Activated B cell treated with CpG ODN at 0.5 μM for 24 hours (primary cell): ENCODE results near the gene CHST5. TPM values are rescaled to one million over a fixed set of nuclear protein-coding genes. Genes with fewer than 3 reads are reported as not detected.
A peak's percentile ranks its signal among the peaks of the same experiment; 100 is the strongest.
"Not testable (repeated sequence)": the region's sequence is repeated elsewhere in the genome, so short reads cannot be mapped to it uniquely, and the experiment has no call there.

Source experiments
- ATAC-seq: fragments of 200-7000 bp; cut with Tn5 transposase; one replicate; pipeline ENCODE4 v1.10.0; 2021; ENCODE audit warnings: low read depth, mild to moderate bottlenecking, moderate library complexity
- CTCF ChIA-PET: fragments of 350-600 bp; sonication (Branson Sonifier 250); formaldehyde crosslinking; loops from one replicate; lab custom pipeline; 2021; ENCODE audit warnings: antibody characterized with exemption; lab: Charles Lee
- POLR2A ChIA-PET: fragments of 350-600 bp; sonication (Branson Sonifier 250); formaldehyde crosslinking; loops from one replicate; lab custom pipeline; 2021; ENCODE audit warnings: antibody characterized with exemption; lab: Charles Lee
- DNase-seq: peaks from one replicate; pipeline ENCODE4 v3.0.0; 2022
- H3K27ac Mint-ChIP-seq: one replicate; pipeline ENCODE4 v1.8.0; 2020; ENCODE audit warnings: mixed read lengths
- H3K27me3 Mint-ChIP-seq: one replicate; pipeline ENCODE4 v1.8.0; 2021; ENCODE audit warnings: mixed read lengths
- H3K36me3 Mint-ChIP-seq: one replicate; pipeline ENCODE4 v1.8.0; 2021; ENCODE audit warnings: low read depth, mixed read lengths
- H3K4me1 Mint-ChIP-seq: one replicate; pipeline ENCODE4 v1.8.0; 2021; ENCODE audit warnings: mixed read lengths
- H3K4me3 Mint-ChIP-seq: one replicate; pipeline ENCODE4 v1.8.0; 2020; ENCODE audit warnings: mild to moderate bottlenecking, mixed read lengths
- H3K9me3 Mint-ChIP-seq: one replicate; pipeline ENCODE4 v1.8.0; 2020; ENCODE audit warnings: mixed read lengths
- CTCF ChIP-seq: fragments of 200-600 bp; IDR thresholded peaks from one replicate; pipeline ENCODE4 v1.8.0; 2022; ENCODE audit warnings: antibody characterized with exemption, mild to moderate bottlenecking
- intact Hi-C: fragments of 100-400 bp; cut with micrococcal nuclease; formaldehyde crosslinking; loops from one replicate; pipeline ENCODE4 v1.15.1; 2024
- total RNA-seq: library from RNA; stranded (reverse); gene quantifications from 2 replicates; pipeline ENCODE4 v1.2.3, GENCODE V29; 2022

CHST5 gene
- total RNA-seq, 1 donor from 2014 or later = 0.11 TPM

GRCh38 chr16:75555213-75555706 lies 19.4 kb upstream of the CHST5 start:
- no peaks in the 10 kb centered on the region for H3K27me3 Mint-ChIP-seq
- ChIA-PET POLR2A (interaction anchor here (1.0 to 2.5 kb wide), 5 partner anchors 10 to 92 kb away, joined by 6 to 18 read pairs (median 10); partner anchors contain the start of genes ADAT1, CHST5, GABARAPL2 and KARS1), CTCF (interaction anchor here (1.8 kb wide), 1 partner anchor 38 kb away, joined by 10 read pairs; no protein-coding TSS in a partner anchor)
- ATAC-seq = no peak
- TF ChIP-seq CTCF = no peak
- no peaks in the 10 kb centered on the region for H3K9me3 Mint-ChIP-seq
- intact Hi-C loops = loop anchor here (5.0 to 10.0 kb wide), 3 partner anchors 320 to 888 kb away; partner anchors contain the start of genes RFWD3 and WDR59
- peaks cover 3% of the 10 kb centered on the region for H3K36me3 Mint-ChIP-seq
- peaks cover 13% of the 10 kb centered on the region for H3K4me1 Mint-ChIP-seq
- H3K4me3 Mint-ChIP-seq = peak overlapping the region; percentile 93
- peak overlapping the region; percentile 89 for H3K27ac Mint-ChIP-seq
- no peak for DNase-seq

GRCh38 chr16:75552951-75553350 lies 17.0 kb upstream of the CHST5 start:
- no peak overlapping the region for H3K27ac Mint-ChIP-seq
- ChIA-PET CTCF (interaction anchor here (1.3 to 1.4 kb wide), 2 partner anchors 35 to 81 kb away, joined by 3 to 4 read pairs; no protein-coding TSS in a partner anchor), POLR2A (interaction anchor here (0.6 to 1.0 kb wide), 3 partner anchors 14 to 135 kb away, joined by 3 to 6 read pairs (median 3); partner anchors contain the start of gene ADAT1)
- H3K4me3 Mint-ChIP-seq = no peak overlapping the region
- no peak for TF ChIP-seq CTCF
- peaks cover 3% of the 10 kb centered on the region for H3K36me3 Mint-ChIP-seq
- H3K4me1 Mint-ChIP-seq = peaks cover 22% of the 10 kb centered on the region
- ATAC-seq = no peak
- no peaks in the 10 kb centered on the region for H3K9me3 Mint-ChIP-seq
- no peaks in the 10 kb centered on the region for H3K27me3 Mint-ChIP-seq
- intact Hi-C loops = loop anchor here (10.0 kb wide), 1 partner anchor 318 kb away; no protein-coding TSS in a partner anchor
- no peak for DNase-seq

- Mint-ChIP-seq H3K27me3 (no peaks in the 10 kb centered on the region), H3K4me1 (peaks cover 13% of the 10 kb centered on the region), H3K36me3 (peaks cover under 1% of the 10 kb centered on the region), H3K9me3 (no peaks in the 10 kb centered on the region), H3K4me3 (no peak overlapping the region), H3K27ac (no peak overlapping the region)
- no peak for DNase-seq
- no peak for TF ChIP-seq CTCF
- intact Hi-C loops = loop anchor here (1.0 to 10.0 kb wide), 2 partner anchors 315 to 351 kb away; no protein-coding TSS in a partner anchor
- ChIA-PET POLR2A (no interaction called here), CTCF (interaction anchor here (0.6 to 1.8 kb wide), 3 partner anchors 27 to 39 kb away, joined by 3 read pairs; no protein-coding TSS in a partner anchor)
- peak; percentile 84 for ATAC-seq
Measured at GRCh38 chr16:75550211-75550662, 14.3 kb upstream of the CHST5 start.

- H3K27me3 Mint-ChIP-seq, H3K27ac Mint-ChIP-seq, intact Hi-C loops, H3K9me3 Mint-ChIP-seq, ATAC-seq, DNase-seq, H3K4me3 Mint-ChIP-seq, POLR2A ChIA-PET, H3K36me3 Mint-ChIP-seq: not testable (repeated sequence)
- peaks cover 11% of the 10 kb centered on the region for H3K4me1 Mint-ChIP-seq
- CTCF ChIA-PET = interaction anchor here (1.8 kb wide), 1 partner anchor 31 kb away, joined by 3 read pairs; no protein-coding TSS in a partner anchor
Measured at GRCh38 chr16:75548456-75548855, 12.5 kb upstream of the CHST5 start.

- DNase-seq = no peak
- ChIA-PET POLR2A (no interaction called here), CTCF (no interaction called here)
- TF ChIP-seq CTCF = no peak
- no peak for ATAC-seq
- Mint-ChIP-seq H3K27ac (no peak overlapping the region), H3K4me3 (no peak overlapping the region), H3K9me3 (no peaks in the 10 kb centered on the region), H3K27me3 (no peaks in the 10 kb centered on the region), H3K4me1 (peaks cover 11% of the 10 kb centered on the region), H3K36me3 (no peaks in the 10 kb centered on the region)
- intact Hi-C loops = no loop called here
Measured at GRCh38 chr16:75546293-75546692, 10.4 kb upstream of the CHST5 start.

GRCh38 chr16:75545879-75546278 lies 10.0 kb upstream of the CHST5 start:
- H3K27me3 Mint-ChIP-seq, ATAC-seq, CTCF ChIA-PET, H3K9me3 Mint-ChIP-seq, DNase-seq, H3K27ac Mint-ChIP-seq, H3K4me3 Mint-ChIP-seq, POLR2A ChIA-PET, intact Hi-C loops, H3K36me3 Mint-ChIP-seq: not testable (repeated sequence)
- peaks cover 11% of the 10 kb centered on the region for H3K4me1 Mint-ChIP-seq

- intact Hi-C loops, ATAC-seq, CTCF ChIA-PET: not testable (repeated sequence)
Measured at GRCh38 chr16:75542462-75542861, 6.6 kb upstream of the CHST5 start.

More at GRCh38 chr16:75542462-75542861, 6.6 kb upstream of the CHST5 start:
- H3K4me3 Mint-ChIP-seq, H3K27me3 Mint-ChIP-seq, H3K4me1 Mint-ChIP-seq, H3K36me3 Mint-ChIP-seq, H3K9me3 Mint-ChIP-seq, POLR2A ChIA-PET, H3K27ac Mint-ChIP-seq, DNase-seq: not testable (repeated sequence)
